OCI-LY1 (cell line): ENCODE results near the gene ADORA2A.

Experiments
- H2AFZ ChIP-seq: fragments of 200-600 bp; sonication (generic), shearing (Covaris generic); 2 replicates; pipeline ENCODE4 v1.6.0; 2014; ENCODE audit warnings: antibody characterized with exemption, mild to moderate bottlenecking, low read length
- H3F3A ChIP-seq: fragments of 200-600 bp; sonication (generic), shearing (Covaris generic); 2 replicates; pipeline ENCODE4 v1.6.0; 2014; ENCODE audit warnings: mild to moderate bottlenecking, antibody characterized with exemption, low read length, moderate library complexity; ENCODE audit not compliant: insufficient read depth
- H3K27ac ChIP-seq: fragments of 200-600 bp; sonication (generic); 2 replicates; pipeline ENCODE4 v1.5.1; 2014; ENCODE audit warnings: low read length, mixed run types, mild to moderate bottlenecking, low read depth; ENCODE audit not compliant: poor library complexity, severe bottlenecking
- H3K27me3 ChIP-seq: fragments of 200-600 bp; sonication (generic); 2 replicates; pipeline ENCODE4 v1.6.0; 2014; ENCODE audit warnings: antibody characterized with exemption, mild to moderate bottlenecking, low read length, moderate library complexity; ENCODE audit not compliant: insufficient read depth
- H3K36me3 ChIP-seq: fragments of 200-600 bp; sonication (generic); 2 replicates; pipeline ENCODE4 v1.6.1; 2014; ENCODE audit warnings: mild to moderate bottlenecking, antibody characterized with exemption, low read length, moderate library complexity, mixed read lengths; ENCODE audit not compliant: insufficient read depth
- H3K4me1 ChIP-seq: fragments of 200-600 bp; sonication (generic); 2 replicates; pipeline ENCODE4 v1.5.1; 2014; ENCODE audit warnings: mild to moderate bottlenecking, low read length, moderate library complexity; ENCODE audit not compliant: insufficient read depth, severe bottlenecking
- H3K4me2 ChIP-seq: fragments of 200-600 bp; sonication (generic), shearing (Covaris generic); 2 replicates; pipeline ENCODE4 v1.6.1; 2014; ENCODE audit warnings: low read length
- H3K4me3 ChIP-seq: fragments of 200-600 bp; sonication (generic); 2 replicates; pipeline ENCODE4 v1.5.1; 2014; ENCODE audit warnings: low read length, low read depth, mild to moderate bottlenecking, mixed read lengths; ENCODE audit not compliant: poor library complexity, severe bottlenecking
- H3K79me2 ChIP-seq: fragments of 200-600 bp; shearing (Covaris generic); 2 replicates; pipeline ENCODE4 v1.6.1; 2016; ENCODE audit warnings: mixed run types, low read length, mixed read lengths; ENCODE audit not compliant: insufficient read depth
- H3K9ac ChIP-seq: fragments of 200-600 bp; sonication (generic), shearing (Covaris generic); 2 replicates; pipeline ENCODE4 v1.6.1; 2014; ENCODE audit warnings: mild to moderate bottlenecking, low read length, mixed read lengths
- H3K9me2 ChIP-seq: fragments of 200-600 bp; sonication (generic), shearing (Covaris generic); 2 replicates; pipeline ENCODE4 v1.6.1; 2014; ENCODE audit warnings: low read depth, mild to moderate bottlenecking, low read length, mixed read lengths
- H3K9me3 ChIP-seq: fragments of 200-600 bp; shearing (Covaris generic); 2 replicates; pipeline ENCODE4 v1.6.1; 2014; ENCODE audit warnings: low read length, mixed read lengths
- H4K20me1 ChIP-seq: fragments of 200-600 bp; sonication (generic), shearing (Covaris generic); 2 replicates; pipeline ENCODE4 v1.6.0; 2016; ENCODE audit warnings: mild to moderate bottlenecking, low read length; ENCODE audit not compliant: insufficient read depth
- EZH2 ChIP-seq: fragments of 200-600 bp; sonication (generic), shearing (Covaris generic); IDR thresholded peaks from 2 replicates; pipeline ENCODE4 v1.8.0; 2017; ENCODE audit warnings: borderline replicate concordance, mixed run types, mild to moderate bottlenecking, antibody characterized with exemption, low read length, moderate library complexity, mixed read lengths
- TF ChIP-seq, protein P1 (sequence below): fragments of 200-600 bp; sonication (generic), shearing (Covaris generic); IDR thresholded peaks from 2 replicates; pipeline ENCODE4 v1.5.1; 2017; ENCODE audit warnings: mild to moderate bottlenecking, antibody characterized with exemption, low read length, moderate library complexity, mixed read lengths

ADORA2A gene

DNA sequence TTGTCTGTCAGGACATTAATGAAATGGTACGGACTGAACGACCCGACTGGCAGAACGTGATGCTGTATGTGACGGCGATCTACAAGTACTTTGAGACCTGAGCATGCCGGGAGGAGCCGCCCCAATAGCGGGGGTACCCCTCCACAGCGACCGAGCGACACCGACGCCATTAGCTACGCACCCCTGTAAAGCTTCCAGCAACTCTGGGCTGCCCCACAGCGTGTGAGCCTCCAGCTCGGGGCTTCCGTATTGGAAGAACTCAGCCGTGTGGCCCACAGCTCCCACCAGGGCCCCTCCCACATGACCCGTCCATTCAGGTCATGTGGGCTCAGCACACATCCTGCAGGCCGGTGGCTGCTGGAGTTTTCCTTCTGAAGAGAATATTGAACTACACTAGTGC lies 12.9 kb upstream of the ADORA2A start:
- H4K20me1 ChIP-seq = no peaks in the 10 kb centered on the region
- TF ChIP-seq, protein P1, sequence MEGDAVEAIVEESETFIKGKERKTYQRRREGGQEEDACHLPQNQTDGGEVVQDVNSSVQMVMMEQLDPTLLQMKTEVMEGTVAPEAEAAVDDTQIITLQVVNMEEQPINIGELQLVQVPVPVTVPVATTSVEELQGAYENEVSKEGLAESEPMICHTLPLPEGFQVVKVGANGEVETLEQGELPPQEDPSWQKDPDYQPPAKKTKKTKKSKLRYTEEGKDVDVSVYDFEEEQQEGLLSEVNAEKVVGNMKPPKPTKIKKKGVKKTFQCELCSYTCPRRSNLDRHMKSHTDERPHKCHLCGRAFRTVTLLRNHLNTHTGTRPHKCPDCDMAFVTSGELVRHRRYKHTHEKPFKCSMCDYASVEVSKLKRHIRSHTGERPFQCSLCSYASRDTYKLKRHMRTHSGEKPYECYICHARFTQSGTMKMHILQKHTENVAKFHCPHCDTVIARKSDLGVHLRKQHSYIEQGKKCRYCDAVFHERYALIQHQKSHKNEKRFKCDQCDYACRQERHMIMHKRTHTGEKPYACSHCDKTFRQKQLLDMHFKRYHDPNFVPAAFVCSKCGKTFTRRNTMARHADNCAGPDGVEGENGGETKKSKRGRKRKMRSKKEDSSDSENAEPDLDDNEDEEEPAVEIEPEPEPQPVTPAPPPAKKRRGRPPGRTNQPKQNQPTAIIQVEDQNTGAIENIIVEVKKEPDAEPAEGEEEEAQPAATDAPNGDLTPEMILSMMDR = no peak
- no peak for TF ChIP-seq EZH2
- H3K9me2 ChIP-seq = no peaks in the 10 kb centered on the region
- no peaks in the 10 kb centered on the region for H3K27me3 ChIP-seq
- H3K9me3 ChIP-seq = no peaks in the 10 kb centered on the region
- H3K4me2 ChIP-seq = no peak overlapping the region
- no peak overlapping the region for H3K9ac ChIP-seq
- H3K36me3 ChIP-seq = peaks cover 61% of the 10 kb centered on the region
- no peak overlapping the region for H3K27ac ChIP-seq
- H3K4me1 ChIP-seq = no peaks in the 10 kb centered on the region
- H3F3A ChIP-seq = no peaks in the 10 kb centered on the region
- H2AFZ ChIP-seq = no peak overlapping the region
- no peak overlapping the region for H3K4me3 ChIP-seq
- H3K79me2 ChIP-seq = no peaks in the 10 kb centered on the region

DNA sequence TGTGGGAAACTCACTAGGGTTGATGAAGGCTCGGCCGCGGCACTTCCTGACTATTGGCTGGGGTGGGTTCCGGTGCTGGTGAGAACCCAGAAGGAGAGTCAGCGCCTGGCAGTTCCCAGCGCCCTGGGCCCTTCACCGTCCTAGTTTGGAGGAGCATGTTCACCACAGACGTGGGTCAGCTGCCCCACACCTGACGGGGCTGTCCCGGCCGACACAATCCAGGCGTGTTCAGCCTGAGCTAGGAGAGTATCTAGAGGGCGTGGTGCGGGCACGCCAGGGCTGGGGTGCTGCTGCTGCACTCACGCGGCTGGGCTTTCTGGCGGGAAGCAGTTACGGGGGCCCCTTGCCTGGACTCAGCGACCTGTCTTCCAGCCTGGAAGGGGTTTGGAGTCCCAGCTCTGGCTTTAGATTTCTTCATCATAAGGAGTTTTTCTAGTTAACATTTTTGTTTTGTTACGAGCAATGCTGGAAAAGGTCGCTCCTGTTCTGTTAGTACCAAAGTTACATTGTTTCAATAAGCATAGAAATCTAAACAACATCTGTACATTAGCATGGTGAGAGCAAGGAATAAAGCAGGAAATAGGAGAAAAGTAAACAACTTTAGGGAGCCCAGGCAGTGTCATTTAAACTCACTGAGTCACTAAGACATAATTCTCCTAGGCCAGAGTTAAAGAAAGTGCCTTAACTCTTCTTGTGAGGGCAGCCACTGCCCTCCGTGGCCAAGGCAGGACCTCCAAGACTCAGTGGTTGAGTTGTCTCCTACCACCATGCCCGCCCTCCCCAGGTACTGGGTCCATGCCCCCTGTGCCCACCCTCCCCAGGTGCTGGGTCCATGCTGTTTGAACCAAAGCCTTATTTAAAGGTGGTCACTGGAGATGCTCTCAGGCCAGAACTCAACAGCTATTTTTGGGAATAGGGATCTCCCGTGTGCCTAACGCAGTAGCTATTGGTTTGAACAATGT lies 12.1 kb upstream of the ADORA2A start:
- H3K79me2 ChIP-seq = no peaks in the 10 kb centered on the region
- no peak overlapping the region for H3K4me3 ChIP-seq
- H3K4me2 ChIP-seq = no peak overlapping the region
- TF ChIP-seq EZH2 = no peak
- TF ChIP-seq, protein P1 = no peak
- no peaks in the 10 kb centered on the region for H3K27me3 ChIP-seq
- no peak overlapping the region for H2AFZ ChIP-seq
- H3K9me3 ChIP-seq = no peaks in the 10 kb centered on the region
- peaks cover 61% of the 10 kb centered on the region for H3K36me3 ChIP-seq
- H3K27ac ChIP-seq = no peak overlapping the region
- no peaks in the 10 kb centered on the region for H3F3A ChIP-seq
- no peaks in the 10 kb centered on the region for H4K20me1 ChIP-seq
- no peaks in the 10 kb centered on the region for H3K4me1 ChIP-seq
- H3K9ac ChIP-seq = no peak overlapping the region
- no peaks in the 10 kb centered on the region for H3K9me2 ChIP-seq

DNA sequence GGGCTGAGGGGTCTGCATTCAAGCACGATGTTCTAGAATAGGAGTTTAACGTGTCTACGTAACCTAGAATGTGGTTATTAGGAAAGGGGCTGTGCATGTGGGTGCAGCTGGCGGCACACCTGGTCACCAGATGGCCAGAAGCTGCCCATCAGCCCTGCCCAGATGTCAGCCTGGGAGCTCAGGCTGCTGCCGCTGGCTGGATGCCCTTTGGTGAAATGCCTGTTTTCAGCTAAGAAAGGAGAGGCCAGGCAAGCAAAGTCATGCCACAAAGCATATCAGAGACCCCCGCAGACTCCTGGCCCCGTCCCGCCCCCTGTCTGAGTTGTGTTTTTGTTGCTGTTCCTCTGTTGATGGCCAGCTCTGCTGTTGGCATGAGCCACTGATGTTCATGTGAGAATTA lies 11.3 kb upstream of the ADORA2A start:
- Histone ChIP-seq H3K27ac (no peak overlapping the region), H2AFZ (no peak overlapping the region), H3K36me3 (peaks cover 61% of the 10 kb centered on the region), H4K20me1 (no peaks in the 10 kb centered on the region), H3K4me2 (no peak overlapping the region), H3K79me2 (no peaks in the 10 kb centered on the region), H3K9me3 (no peaks in the 10 kb centered on the region), H3F3A (no peaks in the 10 kb centered on the region), H3K9me2 (no peaks in the 10 kb centered on the region), H3K9ac (no peak overlapping the region), H3K4me1 (no peaks in the 10 kb centered on the region), H3K27me3 (no peaks in the 10 kb centered on the region), H3K4me3 (no peak overlapping the region)
- TF ChIP-seq EZH2 = no peak
- TF ChIP-seq, protein P1 = no peak
